H9 (cell line): ENCODE measurements around the gene GGNBP2. TPM values are rescaled to one million over a fixed set of nuclear protein-coding genes. Genes with fewer than 3 reads are reported as not detected.

Experiments
- DNase-seq: peaks from one replicate; pipeline ENCODE4 v3.0.0-alpha.2; 2017
- H2AFZ ChIP-seq: one replicate; pipeline ENCODE4 v1.6.1; 2013; ENCODE audit warnings: mild to moderate bottlenecking, low read length, control low read depth, moderate library complexity
- H2AK5ac ChIP-seq: 2 replicates; pipeline ENCODE4 v1.6.1; 2013; ENCODE audit warnings: low read length, control low read depth, mixed read lengths; ENCODE audit not compliant: insufficient read length
- H2BK120ac ChIP-seq: one replicate; pipeline ENCODE4 v1.6.1; 2013; ENCODE audit warnings: low read depth, mild to moderate bottlenecking, low read length, control low read depth, inconsistent platforms; ENCODE audit not compliant: poor library complexity, severe bottlenecking
- H2BK12ac ChIP-seq: 2 replicates; pipeline ENCODE4 v1.6.1; 2013; ENCODE audit warnings: low read length, control low read depth, mixed read lengths, low read depth; ENCODE audit not compliant: insufficient read length
- H2BK15ac ChIP-seq: 2 replicates; pipeline ENCODE4 v1.6.1; 2013; ENCODE audit warnings: low read depth, low read length, control low read depth
- H2BK20ac ChIP-seq: one replicate; pipeline ENCODE4 v1.6.1; 2013; ENCODE audit warnings: low read depth, mild to moderate bottlenecking, low read length, control low read depth, inconsistent platforms; ENCODE audit not compliant: poor library complexity, severe bottlenecking
- H2BK5ac ChIP-seq: 2 replicates; pipeline ENCODE4 v1.6.1; 2013; ENCODE audit warnings: low read length, control low read depth, mixed read lengths; ENCODE audit not compliant: insufficient read length
- H3K14ac ChIP-seq: 2 replicates; pipeline ENCODE4 v1.6.1; 2013; ENCODE audit warnings: low read length, control low read depth; ENCODE audit not compliant: insufficient read depth
- H3K18ac ChIP-seq: 2 replicates; pipeline ENCODE4 v1.6.1; 2013; ENCODE audit warnings: low read depth, mild to moderate bottlenecking, mixed read lengths, low read length, control low read depth; ENCODE audit not compliant: insufficient read length
- H3K23ac ChIP-seq: 2 replicates; pipeline ENCODE4 v1.6.1; 2013; ENCODE audit warnings: low read length, control low read depth, mixed read lengths, low read depth; ENCODE audit not compliant: insufficient read length
- H3K23me2 ChIP-seq: 2 replicates; pipeline ENCODE4 v1.6.1; 2013; ENCODE audit warnings: low read depth, mild to moderate bottlenecking, mixed read lengths, low read length, control low read depth; ENCODE audit not compliant: insufficient read length, poor library complexity, severe bottlenecking
- H3K27ac ChIP-seq: 2 replicates; pipeline ENCODE4 v1.5.1; 2013; ENCODE audit warnings: low read length, control low read depth, mixed read lengths, low read depth; ENCODE audit not compliant: insufficient read length
- H3K27me3 ChIP-seq: 2 replicates; pipeline ENCODE4 v1.6.1; 2013; ENCODE audit warnings: low read length, control low read depth, inconsistent platforms; ENCODE audit not compliant: insufficient read depth
- H3K4ac ChIP-seq: 2 replicates; pipeline ENCODE4 v1.6.1; 2013; ENCODE audit warnings: low read depth, mild to moderate bottlenecking, control low read depth, inconsistent platforms, low read length, moderate library complexity
- H3K4me1 ChIP-seq: 2 replicates; pipeline ENCODE4 v1.6.1; 2013; ENCODE audit warnings: low read length, control low read depth, inconsistent platforms; ENCODE audit not compliant: insufficient read depth
- H3K4me2 ChIP-seq: 2 replicates; pipeline ENCODE4 v1.6.1; 2013; ENCODE audit warnings: low read length, control low read depth, mixed read lengths; ENCODE audit not compliant: insufficient read length, insufficient read depth
- H3K56ac ChIP-seq: 2 replicates; pipeline ENCODE4 v1.6.1; 2013; ENCODE audit warnings: low read depth, mild to moderate bottlenecking, mixed read lengths, low read length, control low read depth; ENCODE audit not compliant: insufficient read length
- H3K79me1 ChIP-seq: 2 replicates; pipeline ENCODE4 v1.6.1; 2013; ENCODE audit warnings: low read depth, mild to moderate bottlenecking, moderate library complexity, low read length, control low read depth, inconsistent platforms; ENCODE audit not compliant: insufficient read depth, poor library complexity, severe bottlenecking
- H3K79me2 ChIP-seq: 2 replicates; pipeline ENCODE4 v1.6.1; 2013; ENCODE audit warnings: low read length, control low read depth, inconsistent platforms; ENCODE audit not compliant: insufficient read depth
- H3K9ac ChIP-seq: 2 replicates; pipeline ENCODE4 v1.6.1; 2013; ENCODE audit warnings: low read length, control low read depth, mixed read lengths; ENCODE audit not compliant: insufficient read length; ENCODE audit errors: extremely low read depth
- H3K9me3 ChIP-seq: one replicate; pipeline ENCODE4 v1.6.1; 2013; ENCODE audit warnings: low read depth, low read length, inconsistent platforms; ENCODE audit not compliant: control insufficient read depth
- H3T11ph ChIP-seq: one replicate; pipeline ENCODE4 v1.6.1; 2013; ENCODE audit warnings: mild to moderate bottlenecking, low read length, control low read depth, inconsistent platforms
- H4K20me1 ChIP-seq: one replicate; pipeline ENCODE4 v1.6.1; 2013; ENCODE audit not compliant: control insufficient read depth, insufficient read length, insufficient read depth
- H4K5ac ChIP-seq: 2 replicates; pipeline ENCODE4 v1.6.1; 2013; ENCODE audit warnings: low read depth, mild to moderate bottlenecking, mixed read lengths, low read length, control low read depth; ENCODE audit not compliant: insufficient read length
- H4K8ac ChIP-seq: replicated peaks from 2 replicates; pipeline ENCODE4 v1.6.1; 2013; ENCODE audit warnings: low read length, control low read depth, mixed read lengths, low read depth; ENCODE audit not compliant: insufficient read length
- H4K91ac ChIP-seq: 2 replicates; pipeline ENCODE4 v1.6.1; 2013; ENCODE audit warnings: low read depth, mild to moderate bottlenecking, moderate library complexity, mixed read lengths, low read length, control low read depth; ENCODE audit not compliant: insufficient read length
- H3K27ac Mint-ChIP-seq, 3 experiments: 2 replicates in 2 of 3; 3 replicates in 1 of 3; pipeline ENCODE4 v1.8.0; 2020 to 2021; ENCODE audit warnings: mixed read lengths in 3 of 3, mild to moderate bottlenecking in 1 of 3, moderate library complexity in 1 of 3
- H3K27me3 Mint-ChIP-seq: 2 replicates; pipeline ENCODE4 v1.8.0; 2021; ENCODE audit warnings: low read depth, mild to moderate bottlenecking, moderate library complexity, mixed read lengths
- H3K36me3 Mint-ChIP-seq, 3 experiments: 2 replicates in 2 of 3; 3 replicates in 1 of 3; pipeline ENCODE4 v1.8.0; 2020 to 2021; ENCODE audit warnings: low read depth in 3 of 3, mixed read lengths in 3 of 3; ENCODE audit not compliant: insufficient read depth in 1 of 3
- H3K4me1 Mint-ChIP-seq, 2 experiments: 2 replicates each; pipeline ENCODE4 v1.8.0; 2020; ENCODE audit warnings: mixed read lengths in 2 of 2
- H3K4me3 Mint-ChIP-seq, 2 experiments: 2 replicates in 1 of 2; 3 replicates in 1 of 2; pipeline ENCODE4 v1.8.0; 2020 to 2021; ENCODE audit warnings: mild to moderate bottlenecking in 2 of 2, mixed read lengths in 2 of 2, moderate library complexity in 1 of 2
- H3K9me3 Mint-ChIP-seq, 2 experiments: 2 replicates in 1 of 2; 3 replicates in 1 of 2; pipeline ENCODE4 v1.8.0; 2020; ENCODE audit warnings: mild to moderate bottlenecking in 2 of 2, mixed read lengths in 2 of 2, moderate library complexity in 1 of 2
- CTCF ChIP-seq: fragments of 200-600 bp; sonication (generic); conservative IDR thresholded peaks from 3 replicates; pipeline ENCODE4 v1.8.0; 2021; ENCODE audit warnings: antibody characterized with exemption, mild to moderate bottlenecking
- WGBS: extraction: QIAGEN DNeasy Blood & Tissue Kit; methylation state at CpG from one replicate; pipeline ENCODE4 v1.1.7; 2013; ENCODE audit warnings: missing lambda C conversion rate, low lambda C conversion rate, mixed read lengths; ENCODE audit not compliant: insufficient read length; ENCODE audit errors: extremely low coverage; 5-methylcytosine and 5-hydroxymethylcytosine counted together
- total RNA-seq: library from RNA; stranded (reverse); gene quantifications from 2 replicates; pipeline ENCODE4 v1.2.1, GENCODE V29; 2021

Gene GGNBP2
- total RNA-seq, 1 experiment from 2014 or later: 52.8 TPM

DNA sequence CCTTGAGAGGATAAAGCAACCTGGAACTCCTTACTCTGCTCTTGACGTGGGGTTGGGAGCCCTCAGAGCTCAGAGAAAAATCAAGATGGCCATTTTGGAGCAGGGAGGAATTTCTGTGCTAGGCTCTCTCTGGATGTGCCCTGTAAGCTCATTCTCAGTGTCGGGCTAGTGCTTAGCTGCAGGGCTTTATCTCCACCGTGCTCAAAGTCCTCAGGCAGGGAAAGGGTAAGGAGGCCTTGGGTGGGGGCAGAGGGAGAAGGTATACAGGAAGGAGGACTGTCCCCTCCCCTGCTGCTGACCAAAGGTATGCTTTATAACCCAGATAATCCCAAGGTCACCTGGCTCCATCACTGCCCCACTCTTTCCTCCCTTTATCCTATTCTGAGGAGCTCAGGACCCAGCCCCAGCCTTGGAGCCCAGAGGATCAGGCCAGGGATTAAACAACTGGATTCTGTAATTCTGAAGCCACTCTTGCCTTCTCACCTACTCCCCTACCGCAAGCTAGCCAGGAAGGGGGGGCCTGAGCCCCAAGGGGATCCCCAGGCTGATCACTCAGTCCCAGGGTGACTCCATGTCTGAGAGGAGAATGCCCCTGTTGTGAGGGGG, 48.1 kb downstream of the GGNBP2 start:
- Histone ChIP-seq H4K20me1 (no peaks in the 10 kb centered on the region), H2BK20ac (no peak overlapping the region), H3K27me3 (no peaks in the 10 kb centered on the region), H4K8ac (no peak overlapping the region), H3K4me2 (peak overlapping the region; percentile 57), H3K79me1 (no peaks in the 10 kb centered on the region), H3K79me2 (no peaks in the 10 kb centered on the region), H4K91ac (no peak overlapping the region), H3K56ac (no peak overlapping the region), H3K9ac (peak overlapping the region; percentile 44), H2AFZ (no peak overlapping the region), H4K5ac (no peak overlapping the region), H3K18ac (no peak overlapping the region), H3K9me3 (no peaks in the 10 kb centered on the region), H2BK5ac (no peak overlapping the region), H2BK15ac (no peak overlapping the region), H3K4ac (no peak overlapping the region), H3K4me1 (no peaks in the 10 kb centered on the region; the same call in 1 of the 2 replicates), H3T11ph (no peak overlapping the region), H2BK120ac (no peak overlapping the region), H3K27ac (no peak overlapping the region), H3K14ac (no peak overlapping the region), H3K23me2 (peaks cover 8% of the 10 kb centered on the region), H2AK5ac (no peak overlapping the region), H2BK12ac (no peak overlapping the region), H3K23ac (no peak overlapping the region)
- H3K27ac Mint-ChIP-seq: peak overlapping the region; percentile 70 to 96 (median 89); a peak in 5 of 7 replicates
- H3K36me3 Mint-ChIP-seq: peaks cover 9 to 41% (median 35%) of the 10 kb centered on the region in 3 experiments; a peak in 6 of 7 replicates
- H3K9me3 Mint-ChIP-seq: no peaks in the 10 kb centered on the region
- H3K27me3 Mint-ChIP-seq: no peaks in the 10 kb centered on the region
- no CpG with 5 or more reads among the region's 4 CpGs for WGBS
- no peak for TF ChIP-seq CTCF
- H3K4me1 Mint-ChIP-seq: peaks cover 25 to 26% of the 10 kb centered on the region in 2 experiments
- DNase-seq: no peak
- peak overlapping the region; percentile 82 to 90 for H3K4me3 Mint-ChIP-seq
